Measurements from ENCODE around the gene NIM1K.

- TF ChIP-seq POLR2A (IDR thresholded peaks at IDR 0.05; ENCODE audit: low read depth) (no peak), CTCF (IDR thresholded peaks at IDR 0.05) (no peak), EP300 (IDR thresholded peaks at IDR 0.05) (no peak), POLR2AphosphoS5 (IDR thresholded peaks at IDR 0.05) (no peak)
These were observed 82.5 kb downstream of the NIM1K start for GRCh38 chr5:43274435-43275114.

Data from esophagus muscularis mucosa (tissue), 4 donors.